SJCRH30 (cell line): ENCODE data around the gene SIRT6. TPM values are rescaled to one million over a fixed set of nuclear protein-coding genes. Genes with fewer than 3 reads are reported as not detected.
"Not testable (repeated sequence)": the region's sequence is repeated elsewhere in the genome, so short reads cannot be mapped to it uniquely, and the experiment has no call there.

ENCODE experiments used
- DNase-seq, 2 experiments: peaks; one replicate each; pipeline ENCODE4 v3.0.0-alpha.2; 2015 to 2020
- H3K27ac ChIP-seq: fragments of 250-450 bp; sonication (Bioruptor Pico); 2 replicates; pipeline ENCODE4 v1.5.1; 2020; ENCODE audit warnings: mild to moderate bottlenecking, moderate library complexity
- H3K27me3 ChIP-seq: fragments of 250-450 bp; sonication (Bioruptor Pico); 2 replicates; pipeline ENCODE4 v1.5.1; 2020; ENCODE audit warnings: mild to moderate bottlenecking, moderate library complexity
- H3K36me3 ChIP-seq: fragments of 250-450 bp; sonication (Bioruptor Pico); 2 replicates; pipeline ENCODE4 v1.5.1; 2020; ENCODE audit warnings: mild to moderate bottlenecking, moderate library complexity
- H3K4me1 ChIP-seq: fragments of 250-450 bp; sonication (Bioruptor Pico); 2 replicates; pipeline ENCODE4 v1.5.1; 2020; ENCODE audit warnings: mild to moderate bottlenecking, moderate library complexity
- H3K4me3 ChIP-seq: fragments of 250-450 bp; sonication (Bioruptor Pico); 2 replicates; pipeline ENCODE4 v1.5.1; 2020; ENCODE audit warnings: mild to moderate bottlenecking, moderate library complexity
- H3K9me3 ChIP-seq: fragments of 250-450 bp; sonication (Bioruptor Pico); replicated peaks from 2 replicates; pipeline ENCODE4 v1.5.1; 2020; ENCODE audit warnings: mild to moderate bottlenecking, moderate library complexity
- total RNA-seq: library from RNA; depleted of rRNA; stranded (reverse); fragments of >200 nt; shearing (Covaris generic); gene quantifications from 2 replicates; pipeline ENCODE4 v1.2.3, GENCODE V29; 2014

Gene SIRT6
- total RNA-seq, 1 experiment from 2014 or later: 11.3 TPM

DNA sequence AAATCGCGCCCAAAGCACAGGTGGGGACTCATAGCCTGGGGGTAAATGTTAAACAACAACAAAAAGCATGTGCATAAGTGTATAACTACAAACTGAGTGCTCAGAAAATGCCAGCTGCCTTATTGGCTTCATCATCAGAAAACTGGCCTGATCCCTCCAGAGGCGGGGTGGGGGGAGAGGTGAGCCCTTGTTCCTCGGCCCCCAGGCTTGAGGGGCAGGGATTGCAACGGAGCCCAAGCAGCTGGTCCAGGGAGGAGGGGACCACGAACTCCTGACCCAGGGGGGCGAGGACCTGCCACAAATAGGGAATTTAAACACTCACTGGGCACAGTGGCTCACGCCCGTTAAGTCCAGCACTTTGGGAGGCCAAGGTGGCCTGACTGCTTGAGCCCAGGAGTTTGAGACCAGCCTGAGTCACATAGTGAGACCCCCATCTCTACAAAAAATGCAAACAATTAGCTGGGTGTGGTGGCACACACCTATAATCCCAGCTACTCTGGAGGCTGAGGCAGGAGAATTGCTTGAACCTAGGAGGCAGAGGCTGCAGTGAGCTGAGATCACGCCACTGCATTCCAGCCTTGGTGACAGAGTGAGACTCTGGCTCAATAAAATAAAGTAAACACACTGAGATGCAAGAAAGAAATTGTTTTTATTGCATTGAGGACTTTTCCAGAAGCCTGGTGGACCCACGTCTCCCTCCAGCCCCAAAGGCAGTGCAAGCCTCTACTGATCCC, 8.7 kb downstream of the SIRT6 start:
- no peaks in the 10 kb centered on the region for H3K4me1 ChIP-seq
- no peaks in the 10 kb centered on the region for H3K27me3 ChIP-seq
- DNase-seq: no peak
- H3K27ac ChIP-seq: no peak overlapping the region
- H3K36me3 ChIP-seq: no peaks in the 10 kb centered on the region
- H3K4me3 ChIP-seq: no peak overlapping the region
- no peaks in the 10 kb centered on the region for H3K9me3 ChIP-seq

DNA sequence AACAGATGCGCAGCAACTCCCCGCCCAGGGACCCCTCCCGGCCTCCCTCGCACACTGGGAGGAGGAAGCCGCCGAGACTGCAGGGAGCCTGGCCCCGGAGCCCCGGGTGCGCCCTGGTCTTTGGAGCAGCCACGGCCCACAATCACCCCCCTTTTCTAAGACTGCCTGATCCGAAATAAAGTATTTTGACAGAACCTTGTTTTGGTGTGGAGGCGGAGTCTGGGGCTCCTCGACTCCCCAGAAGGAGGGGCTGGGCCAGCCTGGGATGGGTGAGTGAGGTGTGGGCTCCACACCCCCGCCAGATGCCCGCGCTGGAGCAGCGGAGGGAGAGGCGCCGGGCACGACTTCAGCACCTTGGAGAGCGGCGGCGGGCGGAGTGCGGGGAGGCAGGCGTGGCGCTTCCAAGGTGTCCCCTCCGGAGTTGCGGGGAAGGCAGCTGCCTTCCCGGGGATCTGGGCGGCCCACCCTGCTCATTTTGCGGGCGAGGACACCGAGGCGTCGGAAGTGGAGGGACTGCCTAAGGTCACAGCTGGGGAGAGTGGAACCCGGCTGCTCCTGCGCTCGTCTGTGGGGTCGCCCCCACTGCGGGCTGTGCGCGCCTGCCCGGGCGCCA, 9.4 kb downstream of the SIRT6 start:
- Histone ChIP-seq H3K4me1 (no peaks in the 10 kb centered on the region), H3K9me3 (no peaks in the 10 kb centered on the region), H3K4me3 (no peak overlapping the region), H3K36me3 (no peaks in the 10 kb centered on the region), H3K27ac (no peak overlapping the region), H3K27me3 (no peaks in the 10 kb centered on the region)
- peak; percentile 68 to 75 for DNase-seq

DNA sequence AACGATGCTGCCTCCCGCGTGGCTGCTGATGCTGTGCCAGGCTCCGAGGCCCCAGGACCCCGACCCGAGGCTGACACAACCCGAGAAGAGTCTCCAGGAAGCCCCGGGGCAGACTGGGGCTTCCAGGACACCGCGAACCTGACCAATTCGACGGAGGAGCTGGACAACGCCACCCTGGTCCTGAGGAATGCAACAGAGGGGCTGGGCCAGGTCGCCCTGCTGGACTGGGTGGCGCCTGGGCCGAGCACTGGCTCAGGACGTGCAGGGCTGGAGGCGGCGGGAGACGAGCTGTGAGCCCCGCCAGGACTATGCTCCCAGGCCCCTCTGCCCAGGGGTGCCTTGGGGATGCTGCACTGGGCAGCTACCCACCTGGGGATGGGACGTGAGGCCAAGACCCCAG, 10.7 kb downstream of the SIRT6 start:
- H3K27me3 ChIP-seq: no peaks in the 10 kb centered on the region
- H3K27ac ChIP-seq: no peak overlapping the region
- H3K4me3 ChIP-seq: no peak overlapping the region
- no peaks in the 10 kb centered on the region for H3K36me3 ChIP-seq
- no peaks in the 10 kb centered on the region for H3K9me3 ChIP-seq
- DNase-seq: no peak
- no peaks in the 10 kb centered on the region for H3K4me1 ChIP-seq

DNA sequence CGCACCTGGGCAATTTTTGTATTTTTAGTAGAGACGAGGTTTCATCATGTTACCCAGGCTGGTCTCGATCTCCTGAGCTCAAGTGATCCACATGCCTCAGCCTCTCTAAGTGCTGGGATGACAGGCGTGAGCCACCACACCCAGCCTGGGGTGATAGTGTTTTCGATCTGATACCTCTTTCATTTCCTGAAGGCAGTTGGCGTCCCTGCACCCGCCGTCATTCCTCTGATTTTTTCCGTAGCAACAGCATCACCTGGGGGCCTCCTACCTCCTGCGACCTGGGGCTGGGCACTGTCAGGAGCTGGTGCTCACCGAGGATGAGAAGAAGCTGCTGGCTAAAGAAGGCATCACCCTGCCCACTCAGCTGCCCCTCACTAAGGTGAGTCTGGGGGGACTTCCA, 18.1 kb downstream of the SIRT6 start:
- Histone ChIP-seq H3K36me3 (no peaks in the 10 kb centered on the region), H3K4me3 (no peak overlapping the region), H3K27me3 (no peaks in the 10 kb centered on the region), H3K27ac (no peak overlapping the region), H3K9me3 (no peaks in the 10 kb centered on the region), H3K4me1 (no peaks in the 10 kb centered on the region)
- no peak for DNase-seq

DNA sequence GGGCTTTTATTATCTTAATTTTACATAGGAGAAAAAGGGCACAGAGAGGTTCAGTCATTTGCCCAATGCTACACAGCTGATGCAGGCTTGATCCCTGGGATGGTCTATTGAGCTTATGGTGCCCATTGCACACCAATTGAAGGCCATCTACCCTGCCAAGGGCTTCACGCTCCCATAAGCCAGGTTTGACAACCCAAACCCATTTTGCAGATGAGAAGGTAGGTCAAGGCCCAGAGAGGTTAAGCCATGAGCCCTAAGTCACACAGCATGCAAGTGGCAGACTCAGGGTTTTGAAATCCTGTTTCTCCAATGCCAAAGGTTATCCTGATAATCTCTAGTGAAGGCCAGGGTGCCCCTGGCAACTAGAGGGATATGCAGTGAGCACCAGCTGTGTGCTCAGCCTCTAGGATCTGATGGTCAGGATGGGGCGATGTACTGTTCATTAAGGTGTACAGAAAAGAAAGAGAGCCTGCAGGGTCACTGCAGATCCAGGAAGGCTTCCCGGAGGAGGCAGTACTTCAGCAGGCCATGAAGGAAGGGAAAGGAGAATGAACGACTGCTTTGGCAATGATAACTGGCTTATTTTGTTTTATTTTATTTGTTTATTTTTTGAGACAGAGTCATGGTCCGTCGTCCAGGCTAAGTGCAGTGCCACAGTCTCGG, 20.8 kb downstream of the SIRT6 start:
- Histone ChIP-seq H3K27ac (no peak overlapping the region), H3K36me3 (no peaks in the 10 kb centered on the region), H3K9me3 (no peaks in the 10 kb centered on the region), H3K4me1 (no peaks in the 10 kb centered on the region), H3K27me3 (peaks cover 4% of the 10 kb centered on the region; the same call in 1 of the 2 replicates), H3K4me3 (no peak overlapping the region)
- no peak for DNase-seq

DNA sequence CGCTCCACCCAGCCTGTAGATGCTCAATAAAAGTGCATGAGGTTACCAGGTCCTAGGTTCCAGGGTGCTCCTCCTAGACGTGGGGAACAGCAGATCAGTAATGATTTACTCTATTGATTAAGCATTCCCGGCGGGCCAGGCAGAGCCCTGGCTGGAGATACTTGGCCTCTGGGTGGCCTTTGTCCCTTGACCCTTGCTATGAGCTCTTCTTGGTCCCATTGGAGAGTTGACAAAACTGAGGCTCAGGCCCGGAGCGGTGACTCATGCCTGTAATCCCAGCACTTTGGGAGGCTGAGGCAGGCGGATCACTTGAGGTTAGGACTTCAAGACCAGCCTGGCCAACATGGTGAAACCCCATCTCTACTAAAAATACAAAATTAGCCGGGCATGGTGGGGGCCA, 24.4 kb downstream of the SIRT6 start:
- peaks cover 22% of the 10 kb centered on the region for H3K27me3 ChIP-seq
- H3K4me1 ChIP-seq, H3K9me3 ChIP-seq, H3K27ac ChIP-seq, H3K36me3 ChIP-seq, DNase-seq, H3K4me3 ChIP-seq: not testable (repeated sequence)

DNA sequence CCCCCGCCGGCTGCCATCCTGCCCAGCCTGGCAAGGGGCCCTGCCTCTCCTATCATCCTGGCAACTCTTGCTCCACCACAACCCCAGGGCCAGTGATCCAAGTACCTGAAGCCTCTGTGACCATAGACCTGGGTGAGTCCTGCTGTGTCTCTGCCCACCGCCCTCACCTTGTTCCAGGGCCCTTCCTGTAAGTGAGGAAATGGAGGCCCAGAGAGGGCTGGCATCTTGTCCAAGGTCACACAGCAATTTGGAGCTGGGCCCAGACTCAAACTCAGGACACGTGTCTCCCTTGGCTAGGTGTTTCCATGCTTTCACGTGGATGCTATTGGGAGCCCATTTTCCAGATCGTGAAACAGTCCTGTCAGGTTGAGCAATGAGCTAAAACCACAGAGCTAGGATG, 25.2 kb downstream of the SIRT6 start:
- no peaks in the 10 kb centered on the region for H3K36me3 ChIP-seq
- H3K27ac ChIP-seq: no peak overlapping the region
- no peak overlapping the region for H3K4me3 ChIP-seq
- peaks cover 26% of the 10 kb centered on the region for H3K27me3 ChIP-seq
- no peaks in the 10 kb centered on the region for H3K9me3 ChIP-seq
- no peak for DNase-seq
- no peaks in the 10 kb centered on the region for H3K4me1 ChIP-seq

DNA sequence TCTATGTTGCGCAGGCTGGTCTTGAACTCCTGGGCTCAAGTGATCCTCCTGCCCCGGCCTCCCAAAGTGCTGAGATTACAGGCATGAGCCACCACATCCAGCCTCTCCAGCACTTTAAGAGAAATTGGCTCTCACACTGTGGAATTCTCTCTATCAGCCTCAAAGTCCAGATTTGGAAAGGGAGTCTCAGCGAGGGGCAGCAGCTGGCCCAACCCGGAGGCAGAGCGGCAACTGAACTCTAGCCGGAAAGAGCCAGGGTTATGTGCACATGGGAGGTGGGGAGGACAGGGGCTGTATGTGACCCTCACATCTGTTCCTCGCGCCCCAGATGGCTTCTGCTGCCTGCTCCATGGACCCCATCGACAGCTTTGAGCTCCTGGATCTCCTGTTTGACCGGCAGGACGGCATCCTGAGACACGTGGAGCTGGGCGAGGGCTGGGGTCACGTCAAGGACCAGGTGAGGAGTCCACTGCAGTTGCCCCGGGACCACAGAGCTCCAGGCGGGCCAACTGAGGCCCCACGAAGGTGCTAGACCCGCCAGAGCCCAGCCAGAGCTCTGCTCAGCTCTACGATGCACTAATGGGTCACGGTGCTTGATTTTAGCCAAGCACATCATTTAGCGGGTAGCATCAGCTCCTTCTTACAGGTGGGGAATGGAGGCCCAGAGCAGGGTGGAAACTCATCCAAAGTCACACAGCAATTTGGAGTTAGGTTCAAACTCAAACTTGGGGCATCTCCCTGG, 27.6 kb downstream of the SIRT6 start:
- H3K27me3 ChIP-seq: peaks cover 26% of the 10 kb centered on the region
- H3K4me3 ChIP-seq: no peak overlapping the region
- H3K9me3 ChIP-seq: no peaks in the 10 kb centered on the region
- H3K27ac ChIP-seq: no peak overlapping the region
- H3K36me3 ChIP-seq: no peaks in the 10 kb centered on the region
- DNase-seq: no peak
- no peaks in the 10 kb centered on the region for H3K4me1 ChIP-seq

DNA sequence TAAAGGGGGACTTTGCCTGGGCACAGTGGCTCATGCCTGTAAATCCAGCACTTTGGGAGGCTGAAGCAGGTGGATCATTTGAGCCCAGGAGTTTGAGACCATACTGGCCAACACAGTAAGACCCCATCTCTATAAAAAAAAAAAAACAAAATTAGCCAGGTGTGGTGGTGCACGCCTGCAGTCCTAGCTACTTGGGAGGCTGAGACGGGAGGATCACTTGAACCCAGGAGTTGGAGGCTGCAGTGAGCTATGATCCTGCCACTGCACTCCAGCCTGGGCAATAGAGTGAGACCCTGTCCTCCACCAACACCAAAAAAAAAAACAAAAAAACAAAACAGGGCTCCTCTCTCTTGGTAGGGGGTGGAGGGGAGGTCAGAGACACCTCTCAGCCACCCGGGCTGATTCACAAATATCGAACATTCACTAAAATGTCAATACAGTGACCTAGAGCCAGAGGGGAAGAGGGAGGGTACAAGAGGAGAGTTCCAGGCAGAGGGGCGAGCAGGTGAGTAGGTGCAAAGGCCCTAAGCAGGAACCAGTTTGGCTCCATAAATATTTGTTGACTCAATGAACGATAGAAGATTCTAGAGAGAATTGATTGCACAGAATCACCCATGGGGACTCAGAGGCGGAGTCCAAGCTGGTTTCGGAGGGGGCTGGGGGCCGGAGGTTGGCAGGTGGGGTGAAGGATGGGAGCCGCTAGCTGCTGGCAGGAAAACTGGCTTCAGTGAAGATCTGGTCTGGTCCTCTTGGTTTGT, 29.9 kb downstream of the SIRT6 start:
- Histone ChIP-seq H3K27me3 (peaks cover 26% of the 10 kb centered on the region), H3K9me3 (no peaks in the 10 kb centered on the region), H3K27ac (no peak overlapping the region), H3K4me1 (no peaks in the 10 kb centered on the region), H3K36me3 (no peaks in the 10 kb centered on the region), H3K4me3 (no peak overlapping the region)
- DNase-seq: no peak

DNA sequence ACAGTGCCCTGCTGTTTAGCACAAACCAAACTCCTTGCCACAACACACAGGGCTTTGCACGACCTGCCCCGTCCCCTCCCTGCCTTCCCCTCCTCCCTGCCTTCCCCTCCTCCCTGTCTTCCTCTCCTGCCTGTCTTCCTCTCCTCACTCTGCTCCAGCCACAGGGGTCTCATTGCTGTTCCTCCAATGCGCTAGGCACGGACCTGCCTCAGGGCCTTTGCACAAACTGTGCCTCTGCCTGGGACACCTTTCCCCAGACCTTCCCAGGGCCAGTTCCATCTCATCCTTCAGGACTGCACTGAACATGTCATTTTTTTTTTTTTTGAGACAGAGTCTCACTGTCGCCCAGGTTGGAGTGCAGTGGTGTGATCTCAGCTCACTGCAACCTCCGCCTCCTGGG, 30.7 kb downstream of the SIRT6 start:
- H3K4me3 ChIP-seq: no peak overlapping the region
- no peaks in the 10 kb centered on the region for H3K4me1 ChIP-seq
- H3K27me3 ChIP-seq: peaks cover 22% of the 10 kb centered on the region
- no peak for DNase-seq
- H3K9me3 ChIP-seq: no peaks in the 10 kb centered on the region
- H3K36me3 ChIP-seq: no peaks in the 10 kb centered on the region
- no peak overlapping the region for H3K27ac ChIP-seq

DNA sequence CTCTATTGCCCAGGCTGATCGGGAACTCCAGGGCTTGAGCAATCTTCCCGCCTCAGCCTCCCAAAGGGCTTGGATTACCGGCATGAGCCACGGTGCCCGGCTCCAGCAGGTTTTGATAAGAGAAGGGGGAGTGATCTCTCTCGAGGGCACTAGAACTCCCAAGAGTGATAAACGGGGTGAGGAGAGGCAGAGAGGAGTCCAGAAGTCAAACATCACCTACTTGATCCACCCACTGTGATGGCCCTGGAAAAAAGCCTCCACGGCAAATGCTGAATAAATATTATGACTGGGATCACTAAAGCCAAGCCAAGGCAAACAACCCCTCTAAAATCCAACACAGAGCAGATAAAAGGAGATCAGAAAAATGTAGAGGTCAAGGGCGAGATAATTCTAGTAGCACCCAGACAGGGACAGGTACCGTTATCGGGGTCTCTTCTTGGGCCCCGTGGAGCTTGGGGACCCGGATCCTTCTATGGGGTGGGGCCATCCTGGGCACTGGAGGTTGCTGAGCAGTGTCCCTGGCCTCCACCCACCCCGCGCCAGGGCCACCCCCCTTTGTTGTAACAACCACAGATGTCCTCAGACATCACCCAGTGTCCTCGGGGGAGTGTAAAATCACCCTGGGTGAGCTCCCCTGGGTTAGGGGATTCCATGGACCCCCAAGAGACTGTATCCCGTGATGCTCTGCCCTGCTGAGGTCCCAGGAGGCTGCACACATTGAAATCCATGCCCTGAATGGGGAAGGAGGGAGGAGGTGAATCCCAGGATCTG, 32.7 kb downstream of the SIRT6 start:
- Histone ChIP-seq H3K4me3 (no peak overlapping the region), H3K36me3 (no peaks in the 10 kb centered on the region), H3K27ac (no peak overlapping the region), H3K9me3 (no peaks in the 10 kb centered on the region), H3K4me1 (no peaks in the 10 kb centered on the region), H3K27me3 (peaks cover 20% of the 10 kb centered on the region)
- DNase-seq: no peak

DNA sequence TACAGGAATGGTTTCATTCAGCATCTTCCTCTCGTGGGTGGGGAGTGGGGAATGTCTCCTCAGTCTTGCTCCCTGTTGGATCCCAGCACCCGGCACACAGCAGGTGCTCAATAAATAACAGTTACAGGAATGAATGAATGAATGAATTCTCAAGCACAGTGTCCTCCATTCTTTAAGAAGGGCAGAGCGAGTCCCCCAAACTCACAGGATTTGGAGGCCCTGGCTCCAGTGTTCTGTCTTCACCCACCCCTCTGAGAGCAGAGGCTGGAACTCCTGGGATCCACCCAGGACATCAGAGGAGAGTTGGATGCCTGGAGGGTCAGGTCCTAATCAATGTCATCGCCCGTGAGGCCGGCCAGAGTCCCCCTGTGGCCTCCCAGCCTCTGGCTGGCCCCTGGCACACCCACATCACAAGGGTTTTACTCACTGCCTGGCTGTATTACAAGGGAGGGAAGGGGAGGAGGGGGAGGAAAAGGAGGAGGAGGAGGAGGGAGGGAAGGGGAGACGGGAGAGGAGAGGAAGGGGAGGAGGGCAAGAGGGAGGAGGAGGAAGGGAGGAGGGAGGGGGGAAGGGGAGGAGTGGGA, 37.6 kb downstream of the SIRT6 start:
- no peaks in the 10 kb centered on the region for H3K9me3 ChIP-seq
- peaks cover 6% of the 10 kb centered on the region; the same call in 1 of the 2 replicates for H3K27me3 ChIP-seq
- no peak for DNase-seq
- no peaks in the 10 kb centered on the region for H3K4me1 ChIP-seq
- no peak overlapping the region for H3K27ac ChIP-seq
- H3K36me3 ChIP-seq: no peaks in the 10 kb centered on the region
- H3K4me3 ChIP-seq: no peak overlapping the region

DNA sequence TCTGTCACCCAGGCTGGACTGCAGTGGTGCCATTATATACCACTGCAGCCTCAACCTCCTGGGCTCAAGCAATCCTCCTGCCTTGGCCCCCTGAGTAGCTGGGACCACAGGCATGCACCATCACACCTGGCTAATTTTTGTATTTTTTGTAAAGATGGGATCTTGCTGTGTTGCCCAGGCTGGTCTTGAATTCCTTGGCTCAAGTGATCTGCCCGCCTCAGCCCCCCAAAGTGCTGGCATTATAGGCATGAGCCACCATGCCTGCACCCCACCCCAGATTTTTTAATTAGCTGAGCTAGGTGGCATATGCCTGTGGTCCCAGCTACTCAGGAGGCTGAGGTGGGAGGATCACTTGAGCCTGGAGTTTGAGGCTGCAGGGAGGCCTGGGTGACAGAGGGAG, 39.4 kb downstream of the SIRT6 start:
- not testable (repeated sequence) for H3K4me3 ChIP-seq, DNase-seq, H3K36me3 ChIP-seq, H3K27me3 ChIP-seq, H3K4me1 ChIP-seq, H3K9me3 ChIP-seq, H3K27ac ChIP-seq
